Heart left ventricle (tissue), 16 donors: ENCODE results near the gene MACO1. TPM values are rescaled to one million over a fixed set of nuclear protein-coding genes. Genes with fewer than 3 reads are reported as not detected.

Source experiments
- ATAC-seq, 4 donors: fragments of 200-7000 bp; cut with Tn5 transposase; one replicate each; pipeline ENCODE4 v1.9.1; 2020 to 2022; ENCODE audit warnings: moderate library complexity in 4 of 4, mild to moderate bottlenecking in 3 of 4, moderate number of reproducible peaks in 1 of 4
- DNase-seq, 5 donors: peaks; one replicate each; pipeline ENCODE4 v3.0.0-alpha.2; 2020
- H3K27ac ChIP-seq, 12 donors: fragments of 200-600 bp; sonication (generic) in 4 of 12; one replicate each; pipeline versions ENCODE4 v1.5.0 to v1.8.0; 2016 to 2022; ENCODE audit warnings: mild to moderate bottlenecking in 2 of 12
- H3K27me3 ChIP-seq, 9 donors: fragments of 200-600 bp; sonication (generic) in 2 of 9; one replicate each; pipeline versions ENCODE4 v1.5.1 to v1.8.0; 2016 to 2022; ENCODE audit warnings: mild to moderate bottlenecking in 3 of 9
- H3K36me3 ChIP-seq, 9 donors: fragments of 200-600 bp; sonication (generic) in 2 of 9; one replicate each; pipeline versions ENCODE4 v1.5.0 to v1.8.0; 2018 to 2022; ENCODE audit warnings: mild to moderate bottlenecking in 2 of 9
- H3K4me1 ChIP-seq, 12 donors: fragments of 200-600 bp; sonication (generic) in 4 of 12; one replicate each; pipeline versions ENCODE4 v1.5.0 to v1.8.0; 2016 to 2022; ENCODE audit warnings: mild to moderate bottlenecking in 3 of 12
- H3K4me3 ChIP-seq, 12 donors: fragments of 200-600 bp; sonication (generic) in 4 of 12; one replicate each; pipeline versions ENCODE4 v1.5.0 to v1.8.0; 2017 to 2022; ENCODE audit warnings: mild to moderate bottlenecking in 9 of 12, moderate library complexity in 4 of 12
- H3K9me3 ChIP-seq, 12 donors: fragments of 200-600 bp; sonication (generic) in 4 of 12; one replicate each; pipeline versions ENCODE4 v1.5.0 to v1.8.0; 2016 to 2022; ENCODE audit warnings: mild to moderate bottlenecking in 1 of 12
- CTCF ChIP-seq, 12 donors: fragments of 200-600 bp; sonication (generic) in 4 of 12; IDR thresholded peaks; one replicate each; pipeline versions ENCODE4 v1.5.0 to v1.8.0; 2018 to 2022; ENCODE audit warnings: antibody characterized with exemption in 12 of 12, mild to moderate bottlenecking in 5 of 12
- POLR2A ChIP-seq, 2 donors: fragments of 450-650 bp; IDR thresholded peaks; one replicate each; pipeline ENCODE4 v1.6.1; 2017; ENCODE audit warnings: antibody characterized with exemption in 2 of 2, mild to moderate bottlenecking in 2 of 2, moderate library complexity in 2 of 2
- WGBS, 4 donors: extraction: QIAGEN DNeasy Blood & Tissue Kit in 2 of 4; methylation state at CpG; one replicate each; pipeline versions ENCODE4 v1.1.5 to v1.1.7; 2013 to 2018; 5-methylcytosine and 5-hydroxymethylcytosine counted together
- intact Hi-C, 10 donors: fragments of 100-400 bp; cut with DNase I; formaldehyde crosslinking; loops; one replicate each; pipeline versions ENCODE4 v1.11.1 to v1.14.2; 2022
- polyA plus RNA-seq, 2 donors: library from polyadenylated mRNA; stranded (reverse); fragments of 200-250 nt; gene quantifications; one replicate each; pipeline ENCODE4 v1.2.3, GENCODE V29; 2013
- total RNA-seq, 9 donors: library from RNA; depleted of rRNA in 2 of 9; stranded (reverse); fragments of >200 nt in 2 of 9; fragmentation: NEBNext Ultra II Directional in 3 of 9; extraction: Animal tissue kit (Norgen Biotek cat#: 25700) in 3 of 9; gene quantifications; one replicate each; pipeline versions ENCODE4 v1.1.0 to v1.2.4, GENCODE V29; 2016 to 2023
- donor health status: ischemic (EF 13 %, LVEDD 7.1; RV severe dilation, severe dysfunction).
- donor health status: healthy with polysubstance abuse.
- donor health status: DM: no; HTN: yes; CAD: no.
- donor health status: DM: no; HTN: no; CAD: no.
- donor health status: ischemic (EF 25% LVEDD 6.9; RV normal size, moderate dysfunction).
- donor health status: ischemic (EF 25% LVEDD 5.7; RV mildly dilated, moderate dysfunction).
- donor health status: healthy.
- donor health status: DM: yes; HTN: yes; CAD: no.
- donor health status: ischemic (EF 35%, LVEDD 5.7; RV mildly dilated, moderate dysfunction).
- donor health status: nonischemic (EF 11% LVEDD 7.7; RV severe dilation, severe dysfunction).
- donor health status: DM: yes; HTN: yes; CAD: no.
- donor health status: PGD.
- donor health status: ischemic (EF 29% LVEDD 5.4; RV normal size, mild dysfunction).
- donor health status: nonischemic (EF 23%, LVEDD 6.1; RV moderate dilation, normal function).

Gene MACO1
- total and polyA plus RNA-seq, 11 donors = 5.8 to 21.0 (median 14.0) TPM

GRCh38 chr1:25529518-25530185 is 99.0 kb downstream of the MACO1 start:
- 88 to 95% (median 91%) methylated on average over 16 to 18 of the region's 18 CpGs for WGBS, 4 donors
- Histone ChIP-seq H3K36me3 (no peaks in the 10 kb centered on the region), H3K27ac (no peak overlapping the region), H3K4me1 (no peaks in the 10 kb centered on the region), H3K9me3 (peaks cover 0 to 9% (median 0%) of the 10 kb centered on the region in 12 donors), H3K4me3 (no peak overlapping the region), H3K27me3 (no peaks in the 10 kb centered on the region)
- ATAC-seq (no peak), DNase-seq (no peak)
- intact Hi-C loops = loop anchor here in 4 of 10 donors (10.0 kb wide), 2 partner anchors 125 to 285 kb away; partner anchors contain the start of gene RSRP1 (in 1 of the 4)
- TF ChIP-seq POLR2A (IDR thresholded peaks at IDR 0.05) (no peak), CTCF (IDR thresholded peaks at IDR 0.05) (no peak)

- H3K36me3 ChIP-seq = no peaks in the 10 kb centered on the region
- TF ChIP-seq CTCF (IDR thresholded peaks at IDR 0.05) (no peak), POLR2A (IDR thresholded peaks at IDR 0.05) (no peak)
- intact Hi-C loops = no loop called here
- no peak for ATAC-seq
- H3K27ac ChIP-seq = no peak overlapping the region
- no peak for DNase-seq
- H3K27me3 ChIP-seq = no peaks in the 10 kb centered on the region
- no peaks in the 10 kb centered on the region for H3K4me1 ChIP-seq
- H3K9me3 ChIP-seq = peaks cover 0 to 3% (median 0%) of the 10 kb centered on the region in 12 donors
- 89 to 94% (median 93%) methylated on average over 9 to 22 of the region's 22 CpGs for WGBS, 4 donors
- H3K4me3 ChIP-seq = no peak overlapping the region
Observed at GRCh38 chr1:25530186-25531081, 99.7 kb downstream of the MACO1 start.

DNA sequence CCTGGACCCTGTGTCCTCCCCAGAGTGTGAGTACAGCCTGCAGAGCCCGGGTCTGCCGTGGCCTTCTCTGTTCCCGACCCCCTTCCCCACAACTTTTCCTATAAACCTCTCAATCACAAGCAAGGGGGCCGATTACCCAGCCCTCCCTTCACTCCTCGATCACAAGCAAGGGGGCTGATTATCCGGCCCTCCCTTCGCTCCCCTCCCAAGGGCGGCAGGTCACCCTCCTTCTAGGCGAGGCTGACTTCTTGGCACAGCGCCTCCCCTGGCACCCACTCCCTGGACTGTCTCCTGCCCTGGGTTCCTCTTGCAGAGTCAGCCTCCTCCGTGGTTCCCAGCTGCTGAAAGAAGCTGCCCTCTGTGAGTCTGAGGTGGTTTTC is 100.4 kb downstream of the MACO1 start:
- Histone ChIP-seq H3K9me3 (no peaks in the 10 kb centered on the region), H3K4me1 (no peaks in the 10 kb centered on the region), H3K4me3 (no peak overlapping the region), H3K27me3 (no peaks in the 10 kb centered on the region), H3K27ac (no peak overlapping the region), H3K36me3 (no peaks in the 10 kb centered on the region)
- intact Hi-C loops = no loop called here
- no peak for TF ChIP-seq CTCF (IDR thresholded peaks at IDR 0.05)
- no peak for TF ChIP-seq POLR2A (IDR thresholded peaks at IDR 0.05)
- whole genome bisulfite sequencing, 4 donors = 64 to 77% (median 71%) methylated on average over 11 of the region's 11 CpGs
- DNase-seq = no peak
- ATAC-seq = peak in 3 of 4 donors; percentile 26 to 59 (median 30)

DNA sequence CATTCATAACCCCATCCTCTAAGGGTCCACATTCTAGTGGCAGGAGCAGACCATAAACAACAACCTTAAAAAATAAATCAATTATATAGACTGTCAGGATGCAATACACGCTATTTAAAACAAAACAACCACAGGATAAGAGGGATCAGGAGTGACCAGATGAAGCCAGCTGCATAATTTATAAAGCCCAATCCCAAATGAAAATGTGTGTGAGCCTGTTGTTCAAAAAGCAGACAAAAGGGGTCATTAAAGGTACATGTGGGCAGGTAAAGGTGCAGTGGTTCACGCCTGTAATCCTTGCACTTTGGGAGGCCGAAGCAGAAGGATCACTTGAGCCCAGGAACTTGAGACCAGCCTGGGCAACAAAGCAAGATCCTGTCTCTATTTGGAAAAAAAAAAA is 102.3 kb downstream of the MACO1 start:
- ATAC-seq (no peak), DNase-seq (no peak)
- intact Hi-C loops = no loop called here
- Histone ChIP-seq H3K4me1 (no peaks in the 10 kb centered on the region), H3K4me3 (no peak overlapping the region), H3K36me3 (no peaks in the 10 kb centered on the region), H3K9me3 (no peaks in the 10 kb centered on the region), H3K27me3 (no peaks in the 10 kb centered on the region), H3K27ac (no peak overlapping the region)
- WGBS, 4 donors = 82 to 95% (median 90%) methylated on average over 3 of the region's 3 CpGs
- no peak for TF ChIP-seq CTCF (IDR thresholded peaks at IDR 0.05)
- TF ChIP-seq POLR2A (IDR thresholded peaks at IDR 0.05) = no peak
